HG02970 (cell line): ENCODE measurements around the gene SETD1B.
"Not testable (repeated sequence)": the region's sequence is repeated elsewhere in the genome, so short reads cannot be mapped to it uniquely, and the experiment has no call there.

Source experiments
- ATAC-seq: cut with Tn5 transposase; IDR thresholded peaks from one replicate; pipeline ENCODE4 v1.9.1; 2021; ENCODE audit warnings: mild to moderate bottlenecking, moderate library complexity, moderate number of reproducible peaks; ENCODE audit not compliant: unreplicated experiment, low FRiP score

SETD1B gene

DNA sequence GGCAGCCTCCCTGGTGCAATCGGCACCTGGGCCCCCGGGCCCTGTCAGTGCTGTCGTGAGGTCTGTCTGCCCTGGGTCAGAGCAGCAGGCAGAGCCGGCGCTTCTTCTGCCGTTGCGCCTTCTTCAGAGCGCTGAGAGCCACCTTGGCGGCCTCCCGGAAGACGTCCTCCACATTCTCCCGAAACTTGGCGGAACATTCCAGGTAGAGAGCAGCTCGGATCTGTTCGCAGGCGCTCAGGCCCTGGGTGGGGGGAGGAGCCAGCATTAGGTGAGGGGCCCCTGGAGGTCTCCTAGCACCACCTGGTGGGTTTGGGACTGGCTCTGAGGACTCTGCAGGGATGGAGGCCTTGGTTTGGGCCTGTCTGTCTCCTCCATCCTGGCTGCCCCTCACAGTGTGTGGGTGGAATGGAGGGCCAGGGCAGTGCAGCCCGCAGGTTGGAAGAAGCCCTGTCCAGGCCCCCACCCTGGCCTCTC lies 24.4 kb upstream of the SETD1B start:
- no peak for ATAC-seq

DNA sequence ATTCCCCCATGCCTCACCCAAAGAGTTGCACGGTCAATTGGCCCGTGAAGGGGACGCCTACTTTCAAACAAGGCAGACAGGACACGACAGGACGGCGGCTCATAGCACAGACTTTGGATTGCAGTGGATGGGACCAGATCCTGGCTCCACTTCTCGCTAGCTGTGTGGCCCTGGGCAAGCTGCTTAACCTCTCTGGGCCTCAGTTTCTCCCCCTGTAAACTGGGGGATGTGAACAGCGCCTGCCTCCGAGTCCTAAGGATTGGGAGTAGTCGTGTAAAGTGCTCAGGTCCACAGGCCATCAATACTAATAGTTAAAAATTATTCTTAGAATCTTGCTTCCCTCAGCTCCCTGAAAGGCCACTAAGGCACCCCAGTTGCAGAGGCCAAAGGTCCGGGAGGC lies 23.4 kb upstream of the SETD1B start:
- no peak for ATAC-seq

DNA sequence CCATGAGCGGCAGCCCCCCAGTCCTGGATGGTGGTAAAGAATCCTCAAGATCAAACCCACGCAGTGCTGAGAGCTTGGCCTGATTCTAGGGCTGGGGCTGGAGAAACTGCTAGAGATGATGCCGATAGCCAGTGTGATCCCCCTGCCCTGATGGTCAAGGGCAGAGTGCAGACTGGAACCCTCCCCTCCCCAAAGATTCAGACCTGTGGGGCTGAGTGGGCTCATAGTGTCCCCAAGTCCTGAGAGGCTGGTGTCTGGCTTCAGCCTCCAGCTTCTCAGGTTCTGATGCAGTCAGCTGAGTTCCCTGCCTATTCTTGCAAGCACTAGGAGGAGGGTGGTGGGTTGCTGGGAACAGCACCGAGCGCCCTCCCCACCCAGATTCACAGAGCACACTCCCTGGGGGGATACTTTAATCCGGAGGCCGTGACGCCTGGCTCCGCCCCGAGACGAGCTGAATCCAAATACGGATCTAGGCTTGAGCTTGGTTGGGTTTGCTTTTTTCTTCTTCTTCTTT lies 22.3 kb upstream of the SETD1B start:
- ATAC-seq, result no peak

DNA sequence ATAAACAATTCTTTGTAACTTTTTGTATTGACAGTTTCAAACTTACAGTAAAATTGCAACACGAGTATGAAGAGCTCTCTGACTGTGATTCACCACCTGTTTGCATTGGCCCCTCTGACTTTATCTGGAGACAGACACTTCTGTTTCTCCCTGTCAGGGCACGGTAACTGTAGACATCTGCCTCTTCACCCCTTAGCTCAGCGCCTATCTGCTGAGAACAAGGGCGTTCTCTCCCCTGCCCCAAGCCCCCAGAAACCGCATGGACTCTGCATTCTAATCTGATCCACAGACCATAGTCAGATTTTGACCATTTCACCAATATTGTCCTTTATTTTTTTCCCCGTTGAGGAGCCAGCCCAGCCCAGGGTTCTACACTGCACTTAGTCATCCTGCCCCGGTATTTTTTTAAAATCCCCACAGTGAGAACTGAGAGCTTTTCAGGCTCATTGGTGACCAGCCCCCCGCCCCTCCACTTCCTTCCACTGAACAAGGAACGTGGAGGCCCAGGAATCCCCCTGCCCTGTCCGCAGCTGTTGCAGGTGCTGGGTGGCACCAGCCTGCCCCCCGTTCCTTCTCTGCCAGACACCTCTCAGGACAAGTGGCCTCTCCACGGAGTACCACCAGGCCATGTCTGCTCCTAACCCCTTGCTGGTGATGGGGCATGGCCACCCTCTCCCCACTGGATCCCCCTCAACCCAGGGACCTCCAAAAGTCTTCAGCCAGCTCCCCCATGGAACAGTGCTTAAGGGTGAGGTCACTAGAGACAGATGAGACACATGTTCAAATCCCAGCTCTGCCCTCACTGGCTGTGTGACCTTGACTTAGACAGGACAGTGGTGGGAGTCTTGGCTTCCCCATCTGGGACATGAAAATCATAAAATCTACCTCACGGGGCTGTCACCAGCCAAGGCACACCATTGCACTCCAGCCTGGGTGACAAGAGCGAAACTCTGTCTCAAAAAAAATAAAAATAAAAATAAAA lies 21.5 kb upstream of the SETD1B start:
- ATAC-seq, result no peak

DNA sequence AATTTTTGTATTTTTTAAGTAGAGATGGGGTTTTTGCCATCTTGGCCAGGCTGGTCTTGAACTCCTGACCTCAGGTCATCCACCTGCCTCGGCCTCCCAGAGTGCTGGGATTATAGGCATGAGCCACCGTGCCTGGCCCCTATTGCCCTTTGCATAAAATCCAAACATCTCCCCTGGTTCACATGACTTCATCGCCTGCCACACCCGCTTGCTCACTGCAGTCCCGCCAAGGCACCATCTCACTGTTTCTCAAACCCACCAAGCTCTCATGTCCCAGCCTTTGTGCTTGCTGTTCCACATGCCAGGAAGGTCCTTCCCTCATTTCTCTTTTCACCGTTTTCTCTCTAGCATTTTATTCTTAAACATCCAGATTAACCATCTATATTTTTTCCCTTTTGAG lies 20.0 kb upstream of the SETD1B start:
- no peak for ATAC-seq

DNA sequence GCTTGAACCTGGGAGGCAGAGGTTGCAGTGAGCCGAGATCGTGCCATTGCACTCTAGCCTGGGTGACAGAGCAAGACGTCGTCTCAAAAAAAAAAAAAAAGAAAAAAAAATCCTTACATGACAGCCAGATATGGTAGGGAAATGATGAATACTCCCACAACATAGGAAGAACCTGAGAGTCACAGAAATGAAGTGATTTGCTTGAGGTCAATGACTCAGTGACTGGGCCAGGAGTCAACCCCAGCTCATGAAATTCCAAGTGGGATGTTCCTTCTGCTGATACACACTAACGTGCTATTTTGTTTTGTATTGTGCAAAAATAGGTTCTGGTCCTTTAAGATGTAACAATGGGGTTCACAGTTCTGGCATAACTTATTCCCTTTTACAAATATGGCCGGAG lies 19.3 kb upstream of the SETD1B start:
- no peak for ATAC-seq

DNA sequence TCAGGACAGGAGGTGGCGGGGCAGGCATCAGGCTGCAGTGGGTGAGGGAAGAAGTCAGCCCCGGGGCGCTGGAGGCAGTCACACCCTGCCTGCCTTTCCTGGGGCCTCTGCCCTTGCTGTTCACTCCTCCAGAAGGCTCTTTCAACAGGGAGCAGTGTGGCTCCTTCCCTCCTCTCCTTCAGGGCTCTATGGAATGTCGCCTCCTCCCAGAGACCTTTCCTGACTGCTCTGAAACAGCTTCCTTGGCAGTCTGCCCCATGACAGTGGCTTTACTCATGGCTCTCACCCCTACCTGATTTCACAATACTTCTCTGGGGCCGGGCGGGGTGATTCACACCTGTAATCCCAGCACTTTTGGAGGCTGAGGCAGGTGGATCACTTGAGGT lies 17.4 kb upstream of the SETD1B start:
- no peak for ATAC-seq

DNA sequence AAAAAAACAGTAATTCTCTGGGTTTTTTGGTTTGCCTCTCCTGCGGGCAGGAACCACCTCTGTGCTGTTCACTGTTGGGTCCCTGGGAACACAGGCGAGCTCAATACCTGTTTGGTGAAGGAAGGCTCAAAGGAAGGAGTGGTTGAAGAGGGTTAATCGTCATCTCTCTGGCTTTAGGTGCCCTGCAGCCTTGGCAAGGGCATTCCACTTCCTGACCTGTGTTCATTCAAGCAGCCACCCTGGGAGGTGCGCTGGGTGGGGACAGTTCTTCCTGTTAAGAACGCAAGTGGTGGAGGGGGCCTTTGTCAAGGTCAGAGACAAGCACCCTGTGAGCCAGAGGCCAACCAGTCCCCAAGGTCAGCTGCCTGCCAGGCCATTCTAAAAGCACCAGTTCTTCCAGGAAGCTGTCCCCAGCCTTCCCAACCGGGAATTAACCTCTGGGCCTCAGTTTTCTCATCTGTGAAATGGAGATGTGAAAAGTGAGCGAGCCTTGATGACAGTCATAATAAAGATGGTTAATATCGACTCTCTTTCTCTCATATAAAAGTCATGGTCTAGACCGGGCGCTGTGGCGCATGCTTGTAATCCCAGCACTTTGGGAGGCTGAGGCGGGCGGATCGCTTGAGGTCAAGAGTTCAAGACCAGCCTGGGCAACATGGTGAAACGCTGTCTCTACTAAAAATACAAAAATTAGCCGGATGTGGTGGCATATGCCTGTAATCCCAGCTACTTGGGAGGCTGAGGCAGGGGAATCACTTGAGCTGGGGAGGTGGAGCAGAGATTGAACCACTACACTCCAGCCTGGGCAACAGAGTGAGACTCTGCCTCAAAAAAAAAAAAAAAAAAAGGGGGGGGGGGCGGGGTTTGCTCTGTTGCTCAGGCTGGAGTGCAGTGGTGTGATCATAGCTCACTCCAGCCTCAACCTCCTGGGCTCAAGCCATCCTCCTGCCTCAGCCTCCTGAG lies 16.5 kb upstream of the SETD1B start:
- ATAC-seq, result no peak

DNA sequence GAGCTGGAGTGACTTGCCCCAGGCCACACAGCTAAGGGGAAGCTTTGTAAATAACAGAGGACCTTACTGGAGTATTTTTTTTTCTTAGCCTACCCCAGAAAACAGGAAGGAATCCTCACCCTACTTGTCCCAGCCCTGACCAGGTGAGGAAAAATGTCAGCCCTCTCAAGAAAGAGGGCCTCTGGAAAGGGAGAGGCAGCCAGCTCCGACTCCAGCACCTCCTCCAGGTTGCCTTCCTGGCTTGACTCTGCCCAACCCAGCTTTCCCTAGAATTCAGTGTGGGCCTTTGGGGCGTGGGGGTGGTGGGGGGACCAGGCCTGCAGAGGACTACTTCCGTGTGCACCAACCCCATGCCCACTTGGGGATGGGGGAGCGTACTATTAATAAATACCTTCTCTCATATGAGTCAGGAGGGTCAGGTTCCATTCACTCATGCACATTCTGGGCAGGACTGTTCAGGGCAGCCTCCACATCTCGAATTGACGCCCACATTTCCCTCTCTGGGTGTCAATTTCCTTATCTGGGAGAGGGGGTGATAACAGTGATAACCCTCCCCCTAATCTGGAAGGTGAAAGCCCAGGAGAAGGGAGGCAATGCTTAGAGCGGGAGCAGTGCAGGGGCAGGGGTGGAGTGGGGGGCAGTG lies 15.5 kb upstream of the SETD1B start:
- ATAC-seq, result no peak

DNA sequence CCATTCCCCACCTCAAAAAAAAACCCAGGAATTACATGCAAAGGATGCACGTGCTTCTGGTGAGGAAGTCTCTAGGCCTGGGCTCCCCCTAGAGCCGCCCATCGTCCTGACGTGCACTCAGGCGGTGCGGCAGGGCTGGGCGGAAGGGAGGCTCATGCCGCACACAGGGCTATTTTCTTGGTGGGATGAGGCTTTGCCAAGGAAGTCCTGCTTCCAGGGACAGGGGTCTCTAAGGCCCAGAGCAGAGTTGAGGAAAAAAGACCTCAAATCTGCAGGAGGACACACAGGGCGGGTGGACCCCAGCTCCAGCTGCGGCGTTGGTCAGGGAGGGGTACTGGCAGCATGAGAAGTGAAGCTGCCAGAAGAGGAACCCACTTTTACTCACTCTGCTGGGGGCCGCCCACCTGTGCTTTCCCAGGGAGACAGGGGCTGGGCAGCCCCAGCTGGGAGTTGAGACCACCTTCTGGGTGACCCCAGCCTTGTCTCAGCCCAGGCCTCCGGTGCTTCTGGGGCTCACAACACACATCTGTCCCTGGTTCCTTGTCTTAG lies 14.5 kb upstream of the SETD1B start:
- no peak for ATAC-seq

DNA sequence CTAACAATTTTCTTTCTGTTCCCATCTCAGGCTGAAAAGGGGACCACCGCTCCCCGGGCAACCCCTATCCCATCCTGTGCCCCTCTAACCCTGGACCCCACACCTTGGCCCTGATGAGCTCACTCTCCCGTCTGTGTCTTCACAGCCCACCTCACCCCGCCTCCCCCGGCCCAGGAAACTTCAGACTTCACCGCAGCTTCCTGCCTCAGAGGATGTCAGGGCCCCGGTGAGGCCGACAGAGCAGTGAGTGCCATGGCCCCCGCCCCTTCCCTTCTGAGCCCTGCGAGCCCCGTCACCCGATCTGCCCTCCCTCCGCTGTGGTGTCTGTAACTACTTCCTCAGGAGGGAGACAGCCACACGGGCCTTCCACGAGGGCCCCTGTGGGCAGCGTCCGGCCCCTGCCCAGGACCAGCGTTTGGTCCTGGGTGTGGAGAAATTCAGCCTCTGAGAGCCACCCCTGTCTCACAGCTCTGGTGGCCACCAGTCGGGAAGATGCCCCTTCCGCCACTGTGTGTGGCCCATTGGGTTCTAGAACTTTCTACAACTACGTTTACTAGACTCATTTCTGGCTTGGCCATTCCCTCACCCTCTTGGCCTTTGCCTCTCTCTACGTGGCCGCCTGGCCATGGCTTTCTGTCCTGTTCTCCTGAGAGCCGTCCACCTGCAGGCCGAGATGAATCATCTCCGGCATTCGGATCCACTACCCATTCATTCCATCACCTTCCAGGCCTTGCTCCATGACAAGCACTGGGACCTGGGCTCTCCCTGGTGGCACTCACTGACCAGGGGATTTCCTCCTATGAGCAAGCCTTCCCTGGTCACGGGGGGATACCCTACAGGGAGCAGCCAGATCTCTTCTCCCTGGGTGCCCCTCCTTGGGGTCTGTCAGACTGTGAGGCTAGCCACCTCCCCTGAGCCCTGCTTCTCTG lies 13.7 kb upstream of the SETD1B start:
- peak; percentile 32 for ATAC-seq

DNA sequence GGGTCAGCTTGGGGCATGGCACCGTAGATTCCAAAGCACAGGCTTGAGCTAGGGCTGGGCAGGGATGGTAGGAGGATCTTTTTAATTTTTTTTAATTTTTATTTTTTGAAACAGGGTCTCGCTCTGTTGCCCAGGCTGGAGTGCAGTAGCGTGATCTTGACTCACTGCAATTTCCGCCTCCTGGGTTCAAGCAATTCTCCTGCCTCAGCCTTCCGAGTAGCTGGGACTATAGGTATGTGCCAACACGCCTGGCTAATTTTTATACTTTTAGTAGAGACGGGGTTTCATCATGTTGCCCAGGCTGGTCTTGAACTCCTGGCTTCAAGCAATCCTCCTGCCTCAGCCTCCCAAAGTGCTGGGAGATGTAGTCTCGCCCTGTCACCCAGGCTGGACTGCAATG lies 13.0 kb upstream of the SETD1B start:
- not testable (repeated sequence) for ATAC-seq

DNA sequence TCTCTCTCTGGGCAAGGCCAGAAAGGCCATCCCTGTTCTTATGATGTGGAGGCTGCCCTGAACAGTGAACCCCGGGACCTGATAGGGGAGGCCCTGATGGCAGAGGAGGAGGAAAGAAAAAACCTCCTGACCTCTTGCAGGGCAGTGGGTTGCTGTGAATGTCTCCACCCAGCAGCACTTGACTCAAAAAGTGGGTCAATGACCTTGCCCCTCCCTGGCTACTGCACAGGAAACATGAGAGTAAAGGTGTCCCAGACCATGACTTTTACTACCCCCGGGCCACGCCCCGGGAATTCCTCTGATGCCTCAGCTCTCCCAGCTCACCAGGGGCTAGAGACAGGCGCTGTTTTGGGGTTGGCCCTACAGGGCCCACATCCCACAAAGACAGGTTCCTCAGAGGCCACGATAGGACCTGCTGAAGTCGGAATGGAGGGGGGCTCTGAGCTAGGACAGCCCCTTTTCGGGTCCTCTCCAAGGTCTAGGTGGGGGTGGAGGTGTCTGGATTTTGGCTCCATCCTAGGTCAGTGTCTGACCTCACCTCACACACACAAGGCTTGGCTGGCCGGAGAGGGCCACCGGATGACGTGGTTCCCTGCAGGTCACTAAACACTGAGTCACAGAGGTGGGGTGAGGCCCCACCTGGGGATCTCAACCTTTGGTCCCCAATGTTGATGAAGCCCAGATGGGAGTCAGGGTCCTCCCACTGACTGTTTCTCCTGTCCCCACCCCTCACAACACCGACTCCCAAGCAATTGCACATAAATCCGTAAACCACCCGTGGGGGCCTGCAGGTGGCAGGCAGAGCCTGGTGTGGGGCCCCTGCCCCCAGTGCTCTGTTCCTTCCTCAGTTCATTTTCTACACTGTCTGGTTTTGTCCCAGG lies 11.9 kb upstream of the SETD1B start:
- ATAC-seq, result no peak

DNA sequence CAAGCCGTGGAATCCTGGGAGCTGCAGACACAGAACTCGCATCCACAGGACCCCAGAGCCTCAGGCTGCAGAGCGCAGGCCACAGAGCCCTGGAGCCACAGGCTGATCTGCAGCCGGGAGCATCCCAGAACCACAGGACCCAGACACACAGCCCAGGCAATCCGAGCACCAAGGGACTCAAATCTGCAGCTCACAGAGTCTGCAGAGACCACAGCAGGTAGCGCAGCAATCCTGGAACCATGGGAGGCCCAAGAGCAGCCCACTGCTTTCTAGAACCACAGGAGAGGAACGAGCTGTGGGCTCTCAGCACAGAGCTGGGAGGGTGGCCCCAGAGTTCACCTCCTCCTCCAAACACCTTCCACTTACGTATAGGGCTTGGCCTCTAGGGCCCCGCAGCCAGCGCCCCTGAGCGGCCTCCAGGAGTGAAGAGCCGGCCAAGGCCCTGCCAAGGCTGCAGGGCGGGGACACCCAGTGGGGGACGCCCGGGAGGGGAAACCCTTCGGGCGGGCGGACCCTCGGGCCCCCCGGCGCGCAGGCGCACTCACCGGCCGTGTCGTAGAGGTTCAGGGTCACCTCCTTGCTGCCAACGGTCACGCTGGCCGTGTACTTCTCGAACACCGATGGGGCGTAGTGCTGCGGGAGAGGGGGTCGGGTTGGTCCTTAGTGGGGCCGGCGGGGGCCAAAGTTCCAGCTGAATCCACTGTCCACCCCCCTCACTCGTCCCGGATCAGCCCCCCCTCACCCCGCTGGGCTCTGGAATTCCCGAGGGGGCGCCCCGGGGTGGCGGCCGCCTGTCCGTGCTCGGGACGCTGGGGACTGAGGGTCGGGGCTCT lies 11.0 kb upstream of the SETD1B start:
- ATAC-seq, result no peak

DNA sequence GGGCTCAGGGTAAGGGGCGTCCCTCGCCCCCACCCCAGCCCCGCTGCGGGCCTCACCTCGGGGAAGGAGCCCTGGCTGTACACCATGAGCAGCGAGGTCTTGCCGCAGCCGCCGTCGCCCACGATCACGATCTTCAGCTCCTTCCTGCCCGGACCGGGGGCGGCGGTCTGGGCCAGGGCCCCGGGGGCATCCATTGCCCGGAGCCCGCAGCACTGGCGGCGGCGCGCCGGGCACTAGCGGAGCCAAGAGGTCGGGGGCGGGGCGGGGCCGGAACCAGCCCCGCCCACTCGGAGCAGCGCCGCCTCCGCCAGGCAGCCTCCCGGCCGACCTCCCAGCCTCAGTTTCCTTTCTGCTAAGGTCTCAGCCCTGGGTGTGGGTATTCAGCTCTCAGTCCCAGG lies 10.4 kb upstream of the SETD1B start, which contains the start of gene RHOF:
TSS of gene RHOF (minus strand) at position 249 of the 398 bp plus-strand sequence. CDS start at position 194, 55 bp downstream.
- ATAC-seq, result peak; percentile 18

DNA sequence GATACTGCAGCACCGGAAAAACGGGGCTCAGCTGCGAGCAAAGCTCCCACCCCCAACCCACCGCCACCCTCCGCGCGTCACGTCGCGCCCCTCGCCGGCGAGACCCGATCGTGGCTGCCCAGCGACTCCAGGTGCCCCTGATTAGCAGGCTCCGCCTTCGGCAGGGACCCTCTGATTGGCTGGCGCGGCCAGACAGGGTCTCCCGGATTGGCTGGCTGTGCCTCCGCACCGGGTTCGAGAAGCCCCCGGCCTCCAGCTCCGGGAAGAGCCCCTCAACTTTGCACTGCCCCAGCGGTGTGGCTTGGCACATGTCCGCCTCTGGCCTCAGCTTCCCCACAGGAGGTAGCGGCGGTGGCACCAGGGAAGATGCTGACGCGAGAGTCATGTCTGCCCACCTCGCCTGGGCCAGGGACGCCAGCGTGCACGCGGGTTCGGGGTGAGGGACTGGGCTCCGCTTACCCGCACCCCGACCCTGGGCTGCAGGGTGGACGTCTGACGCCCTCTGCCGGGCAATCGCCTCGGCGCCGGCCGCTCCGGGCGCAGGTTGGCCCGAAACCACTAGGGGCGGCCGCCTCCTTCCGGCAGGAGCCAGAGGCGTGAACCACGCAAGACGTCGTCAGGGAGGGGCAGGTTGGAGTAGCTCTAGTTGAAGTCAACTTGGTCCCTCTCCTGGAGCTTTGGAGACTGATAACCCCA lies 9.8 kb upstream of the SETD1B start:
- peak; percentile 35 for ATAC-seq
